Neural cell (in vitro differentiated cells): Measurements from ENCODE around the gene AMH. TPM values are rescaled to one million over a fixed set of nuclear protein-coding genes. Genes with fewer than 3 reads are reported as not detected.

Source experiments
- H2AFZ ChIP-seq: fragments of 200-600, 300-800 bp; sonication (generic), shearing (Covaris generic); 2 replicates; pipeline ENCODE4 v1.6.0; 2014; ENCODE audit warnings: low read depth, mild to moderate bottlenecking, antibody characterized with exemption, low read length, moderate library complexity
- H3F3A ChIP-seq: fragments of 200-600 bp; shearing (Covaris generic); 2 replicates; pipeline ENCODE4 v1.6.1; 2016; ENCODE audit warnings: mild to moderate bottlenecking, moderate library complexity, mixed read lengths, antibody characterized with exemption, low read length; ENCODE audit not compliant: insufficient read depth, poor library complexity, severe bottlenecking
- H3K27ac ChIP-seq: fragments of 200-600, 300-800 bp; sonication (generic), shearing (Covaris generic); 2 replicates; pipeline ENCODE4 v1.5.1; 2014; ENCODE audit warnings: mild to moderate bottlenecking, low read length, moderate library complexity
- H3K27me3 ChIP-seq: fragments of 300-800, 200-600 bp; sonication (generic), shearing (Covaris generic); 2 replicates; pipeline ENCODE4 v1.6.0; 2014; ENCODE audit warnings: mild to moderate bottlenecking, low read depth, low read length, moderate library complexity; ENCODE audit not compliant: insufficient read depth
- H3K36me3 ChIP-seq: fragments of 300-800, 200-600 bp; sonication (generic), shearing (Covaris generic); 2 replicates; pipeline ENCODE4 v1.5.1; 2014; ENCODE audit warnings: mild to moderate bottlenecking, antibody characterized with exemption, low read length, moderate library complexity; ENCODE audit not compliant: insufficient read depth
- H3K4me2 ChIP-seq: fragments of 300-800, 200-600 bp; sonication (generic), shearing (Covaris generic); 2 replicates; pipeline ENCODE4 v1.6.0; 2014; ENCODE audit warnings: mild to moderate bottlenecking, low read length
- H3K4me3 ChIP-seq: fragments of 300-800, 200-600 bp; sonication (generic), shearing (Covaris generic); 2 replicates; pipeline ENCODE4 v1.5.1; 2014; ENCODE audit warnings: mild to moderate bottlenecking, low read length, moderate library complexity
- H3K79me2 ChIP-seq: fragments of 200-600 bp; shearing (Covaris generic); replicated peaks from 2 replicates; pipeline ENCODE4 v1.6.0; 2014; ENCODE audit warnings: mild to moderate bottlenecking, low read length, moderate library complexity; ENCODE audit not compliant: insufficient read depth
- H3K9ac ChIP-seq: fragments of 300-800, 200-600 bp; sonication (generic), shearing (Covaris generic); 2 replicates; pipeline ENCODE4 v1.6.1; 2016; ENCODE audit warnings: mild to moderate bottlenecking, low read length, mixed read lengths
- H3K9me2 ChIP-seq: fragments of 200-600 bp; shearing (Covaris generic); 2 replicates; pipeline ENCODE4 v1.6.1; 2016; ENCODE audit warnings: mild to moderate bottlenecking, low read length, mixed read lengths; ENCODE audit not compliant: insufficient read depth
- H3K9me3 ChIP-seq: fragments of 200-600, 300-800 bp; sonication (generic), shearing (Covaris generic); 2 replicates; pipeline ENCODE4 v1.6.1; 2016; ENCODE audit warnings: mild to moderate bottlenecking, mixed run types, low read length, moderate library complexity, mixed read lengths
- H4K20me1 ChIP-seq: fragments of 200-600 bp; shearing (Covaris generic); 2 replicates; pipeline ENCODE4 v1.6.1; 2016; ENCODE audit warnings: mild to moderate bottlenecking, mixed run types; ENCODE audit not compliant: insufficient read depth
- EP300 ChIP-seq: fragments of 450-650 bp; conservative IDR thresholded peaks from 2 replicates; pipeline ENCODE4 v1.6.1; 2014; ENCODE audit warnings: antibody characterized with exemption, mild to moderate bottlenecking, moderate library complexity; ENCODE audit not compliant: poor library complexity, severe bottlenecking
- EZH2 ChIP-seq: fragments of 200-600, 300-800 bp; shearing (Covaris generic), sonication (generic); IDR thresholded peaks from 2 replicates; pipeline ENCODE4 v1.6.1; 2014; ENCODE audit warnings: antibody characterized with exemption, low read length, borderline replicate concordance, mild to moderate bottlenecking; ENCODE audit not compliant: insufficient read depth, poor library complexity, severe bottlenecking
- MXI1 ChIP-seq: fragments of 450-650 bp; conservative IDR thresholded peaks from 2 replicates; pipeline ENCODE4 v1.6.1; 2014; ENCODE audit warnings: antibody characterized with exemption, mild to moderate bottlenecking; ENCODE audit not compliant: poor library complexity, severe bottlenecking
- POLR2AphosphoS5 ChIP-seq: IDR thresholded peaks from 2 replicates; pipeline ENCODE4 v1.6.1; 2012
- RAD21 ChIP-seq: fragments of 450-650 bp; conservative IDR thresholded peaks from 2 replicates; pipeline ENCODE4 v1.6.1; 2014; ENCODE audit warnings: antibody characterized with exemption, mild to moderate bottlenecking, moderate library complexity
- SMC3 ChIP-seq: fragments of 450-650 bp; conservative IDR thresholded peaks from 2 replicates; pipeline ENCODE4 v1.6.1; 2014; ENCODE audit warnings: antibody characterized with exemption, mild to moderate bottlenecking, moderate library complexity; ENCODE audit not compliant: poor library complexity
- TAF1 ChIP-seq: IDR thresholded peaks from 2 replicates; pipeline ENCODE4 v1.6.1; 2012; ENCODE audit warnings: low read depth
- polyA plus RNA-seq: library from polyadenylated mRNA; depleted of rRNA; stranded (reverse); fragments of >200 nt; gene quantifications from 2 replicates; pipeline ENCODE4 v1.2.3, GENCODE V29; 2014
- TF ChIP-seq, protein P1 (sequence below): fragments of 450-650 bp; IDR thresholded peaks from 2 replicates; pipeline ENCODE4 v1.5.1; 2014; ENCODE audit warnings: antibody characterized with exemption, mild to moderate bottlenecking, moderate library complexity; ENCODE audit not compliant: poor library complexity, severe bottlenecking
- TF ChIP-seq, protein P2 (sequence below): IDR thresholded peaks from 2 replicates; pipeline ENCODE4 v1.6.1; 2012; ENCODE audit warnings: borderline replicate concordance

AMH gene
- polyA plus RNA-seq, 1 donor from 2014 or later: 57.5 TPM

DNA sequence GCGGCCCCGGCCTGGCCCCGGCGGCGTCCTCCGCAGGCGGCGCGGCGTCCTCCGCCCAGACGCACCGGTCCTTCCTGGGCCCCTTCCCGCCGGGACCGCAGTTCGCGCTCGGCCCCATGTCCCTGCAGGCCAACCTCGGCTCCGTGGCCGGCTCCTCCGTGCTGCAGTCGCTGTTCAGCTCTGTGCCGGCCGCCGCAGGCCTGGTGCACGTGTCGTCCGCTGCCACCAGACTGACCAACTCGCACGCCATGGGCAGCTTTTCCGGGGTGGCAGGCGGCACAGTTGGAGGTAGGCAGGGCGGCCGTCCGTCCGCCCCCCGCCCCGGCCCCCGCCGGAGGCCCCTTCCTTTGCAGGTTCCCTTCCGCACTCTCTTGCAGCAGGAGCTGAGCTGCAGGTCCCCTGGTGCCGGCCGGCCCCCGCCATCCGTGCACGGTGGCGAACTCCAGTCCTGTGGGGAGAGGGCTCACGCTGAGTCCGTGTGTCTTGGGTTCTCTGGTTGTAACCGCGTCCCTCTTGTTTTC, 22.2 kb upstream of the AMH start:
- H3K9ac ChIP-seq: no peak overlapping the region
- H2AFZ ChIP-seq: no peak overlapping the region
- no peaks in the 10 kb centered on the region for H3K27me3 ChIP-seq
- no peaks in the 10 kb centered on the region for H3K79me2 ChIP-seq
- H3K9me2 ChIP-seq: no peaks in the 10 kb centered on the region
- no peaks in the 10 kb centered on the region for H3K36me3 ChIP-seq
- H3K4me2 ChIP-seq: no peak overlapping the region
- no peak overlapping the region for H3K27ac ChIP-seq
- H3K9me3 ChIP-seq: no peaks in the 10 kb centered on the region
- no peaks in the 10 kb centered on the region for H4K20me1 ChIP-seq
- no peak overlapping the region for H3K4me3 ChIP-seq
- TF ChIP-seq RAD21: no peak
- no peak for TF ChIP-seq EZH2
- TF ChIP-seq MXI1: no peak
- no peak for TF ChIP-seq SMC3
- no peak for TF ChIP-seq EP300
- TF ChIP-seq, protein P1, sequence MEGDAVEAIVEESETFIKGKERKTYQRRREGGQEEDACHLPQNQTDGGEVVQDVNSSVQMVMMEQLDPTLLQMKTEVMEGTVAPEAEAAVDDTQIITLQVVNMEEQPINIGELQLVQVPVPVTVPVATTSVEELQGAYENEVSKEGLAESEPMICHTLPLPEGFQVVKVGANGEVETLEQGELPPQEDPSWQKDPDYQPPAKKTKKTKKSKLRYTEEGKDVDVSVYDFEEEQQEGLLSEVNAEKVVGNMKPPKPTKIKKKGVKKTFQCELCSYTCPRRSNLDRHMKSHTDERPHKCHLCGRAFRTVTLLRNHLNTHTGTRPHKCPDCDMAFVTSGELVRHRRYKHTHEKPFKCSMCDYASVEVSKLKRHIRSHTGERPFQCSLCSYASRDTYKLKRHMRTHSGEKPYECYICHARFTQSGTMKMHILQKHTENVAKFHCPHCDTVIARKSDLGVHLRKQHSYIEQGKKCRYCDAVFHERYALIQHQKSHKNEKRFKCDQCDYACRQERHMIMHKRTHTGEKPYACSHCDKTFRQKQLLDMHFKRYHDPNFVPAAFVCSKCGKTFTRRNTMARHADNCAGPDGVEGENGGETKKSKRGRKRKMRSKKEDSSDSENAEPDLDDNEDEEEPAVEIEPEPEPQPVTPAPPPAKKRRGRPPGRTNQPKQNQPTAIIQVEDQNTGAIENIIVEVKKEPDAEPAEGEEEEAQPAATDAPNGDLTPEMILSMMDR: no peak
- no peak for TF ChIP-seq TAF1
- TF ChIP-seq, protein P2, sequence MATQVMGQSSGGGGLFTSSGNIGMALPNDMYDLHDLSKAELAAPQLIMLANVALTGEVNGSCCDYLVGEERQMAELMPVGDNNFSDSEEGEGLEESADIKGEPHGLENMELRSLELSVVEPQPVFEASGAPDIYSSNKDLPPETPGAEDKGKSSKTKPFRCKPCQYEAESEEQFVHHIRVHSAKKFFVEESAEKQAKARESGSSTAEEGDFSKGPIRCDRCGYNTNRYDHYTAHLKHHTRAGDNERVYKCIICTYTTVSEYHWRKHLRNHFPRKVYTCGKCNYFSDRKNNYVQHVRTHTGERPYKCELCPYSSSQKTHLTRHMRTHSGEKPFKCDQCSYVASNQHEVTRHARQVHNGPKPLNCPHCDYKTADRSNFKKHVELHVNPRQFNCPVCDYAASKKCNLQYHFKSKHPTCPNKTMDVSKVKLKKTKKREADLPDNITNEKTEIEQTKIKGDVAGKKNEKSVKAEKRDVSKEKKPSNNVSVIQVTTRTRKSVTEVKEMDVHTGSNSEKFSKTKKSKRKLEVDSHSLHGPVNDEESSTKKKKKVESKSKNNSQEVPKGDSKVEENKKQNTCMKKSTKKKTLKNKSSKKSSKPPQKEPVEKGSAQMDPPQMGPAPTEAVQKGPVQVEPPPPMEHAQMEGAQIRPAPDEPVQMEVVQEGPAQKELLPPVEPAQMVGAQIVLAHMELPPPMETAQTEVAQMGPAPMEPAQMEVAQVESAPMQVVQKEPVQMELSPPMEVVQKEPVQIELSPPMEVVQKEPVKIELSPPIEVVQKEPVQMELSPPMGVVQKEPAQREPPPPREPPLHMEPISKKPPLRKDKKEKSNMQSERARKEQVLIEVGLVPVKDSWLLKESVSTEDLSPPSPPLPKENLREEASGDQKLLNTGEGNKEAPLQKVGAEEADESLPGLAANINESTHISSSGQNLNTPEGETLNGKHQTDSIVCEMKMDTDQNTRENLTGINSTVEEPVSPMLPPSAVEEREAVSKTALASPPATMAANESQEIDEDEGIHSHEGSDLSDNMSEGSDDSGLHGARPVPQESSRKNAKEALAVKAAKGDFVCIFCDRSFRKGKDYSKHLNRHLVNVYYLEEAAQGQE: no peak
- no peak for TF ChIP-seq POLR2AphosphoS5
- H3F3A ChIP-seq: no peaks in the 10 kb centered on the region

DNA sequence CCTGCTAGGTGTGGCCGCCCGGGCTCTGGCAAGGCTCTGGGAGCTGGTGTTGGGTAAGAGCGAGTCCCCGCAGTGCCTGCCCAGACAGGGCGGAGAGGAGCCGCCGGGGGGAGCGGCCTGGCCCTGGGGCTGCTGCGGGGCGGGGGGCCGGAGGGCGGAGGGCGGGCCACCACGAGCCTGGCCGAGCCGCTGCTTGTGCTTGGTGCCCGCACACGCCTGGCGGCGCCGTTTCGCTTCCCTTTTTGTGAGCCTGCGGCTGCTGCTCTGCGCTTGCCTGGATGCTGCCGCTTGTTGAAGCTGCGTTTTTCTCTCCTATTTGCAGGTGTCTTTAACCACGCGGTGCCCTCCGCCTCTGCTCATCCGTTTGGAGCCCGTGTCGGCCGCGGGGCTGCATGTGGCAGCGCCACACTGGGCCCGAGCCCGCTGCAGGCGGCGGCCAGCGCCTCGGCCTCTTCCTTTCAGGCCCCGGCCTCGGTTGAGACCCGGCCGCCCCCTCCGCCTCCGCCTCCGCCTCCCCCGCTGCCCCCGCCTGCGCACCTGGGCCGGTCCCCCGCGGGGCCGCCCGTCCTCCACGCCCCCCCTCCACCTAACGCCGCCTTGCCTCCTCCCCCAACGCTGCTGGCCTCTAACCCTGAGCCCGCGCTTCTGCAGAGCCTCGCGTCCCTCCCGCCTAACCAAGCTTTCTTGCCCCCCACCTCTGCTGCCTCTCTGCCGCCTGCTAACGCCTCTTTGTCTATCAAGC, 21.5 kb upstream of the AMH start:
- Histone ChIP-seq H4K20me1 (no peaks in the 10 kb centered on the region), H3K4me2 (no peak overlapping the region), H3F3A (no peaks in the 10 kb centered on the region), H3K9me3 (no peaks in the 10 kb centered on the region), H3K9ac (no peak overlapping the region), H2AFZ (no peak overlapping the region), H3K4me3 (no peak overlapping the region), H3K36me3 (no peaks in the 10 kb centered on the region), H3K27ac (no peak overlapping the region), H3K79me2 (no peaks in the 10 kb centered on the region), H3K9me2 (no peaks in the 10 kb centered on the region), H3K27me3 (no peaks in the 10 kb centered on the region)
- no peak for TF ChIP-seq RAD21
- TF ChIP-seq, protein P1: no peak
- no peak for TF ChIP-seq SMC3
- no peak for TF ChIP-seq MXI1
- TF ChIP-seq, protein P2: no peak
- TF ChIP-seq POLR2AphosphoS5: no peak
- TF ChIP-seq TAF1: no peak
- no peak for TF ChIP-seq EZH2
- TF ChIP-seq EP300: no peak
